Anterior cingulate cortex (tissue), 58 donors: ENCODE results near the gene AKAP11.

Experiments used
- DNase-seq, 58 donors: peaks; one replicate each; lab custom pipeline; 2025; lab: John Stamatoyannopoulos, UW

AKAP11 gene

DNA sequence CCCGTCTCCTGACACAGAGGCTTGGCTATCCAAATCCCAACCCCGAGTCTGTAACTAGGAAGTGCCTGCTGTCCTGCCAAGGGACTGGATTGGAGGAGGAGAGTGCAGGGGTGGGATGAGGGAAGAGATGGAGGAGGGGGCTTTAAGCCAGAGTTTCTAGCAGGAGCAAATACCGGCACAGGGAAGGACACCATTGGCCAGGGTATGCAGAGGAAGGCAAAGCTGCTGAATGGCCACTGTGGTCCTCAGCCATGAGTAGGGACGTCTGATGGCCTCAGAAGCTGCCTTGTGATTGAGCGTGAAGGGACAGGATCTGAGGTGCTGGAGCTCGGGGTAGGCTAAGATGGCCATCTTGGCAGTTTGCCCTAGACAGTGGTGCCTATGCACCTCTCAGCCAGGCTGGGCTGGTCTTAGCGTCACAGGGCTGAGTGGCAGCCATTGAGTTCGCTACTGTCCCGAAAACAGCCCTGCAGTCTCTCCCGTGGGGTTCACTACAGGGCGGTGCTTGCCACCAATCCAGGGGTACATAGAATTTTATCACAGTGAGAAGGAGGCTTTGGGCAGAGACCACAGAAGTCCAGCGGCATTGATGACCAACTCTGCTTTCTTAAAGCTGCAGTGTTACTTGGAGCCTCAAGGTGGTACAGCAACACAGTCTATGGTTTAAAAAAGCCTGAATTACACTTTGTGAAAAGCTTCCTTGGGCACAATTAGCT is 61.8 kb downstream of the AKAP11 start:
- DNase-seq, result peak in 1 of 58 donors; percentile 10

DNA sequence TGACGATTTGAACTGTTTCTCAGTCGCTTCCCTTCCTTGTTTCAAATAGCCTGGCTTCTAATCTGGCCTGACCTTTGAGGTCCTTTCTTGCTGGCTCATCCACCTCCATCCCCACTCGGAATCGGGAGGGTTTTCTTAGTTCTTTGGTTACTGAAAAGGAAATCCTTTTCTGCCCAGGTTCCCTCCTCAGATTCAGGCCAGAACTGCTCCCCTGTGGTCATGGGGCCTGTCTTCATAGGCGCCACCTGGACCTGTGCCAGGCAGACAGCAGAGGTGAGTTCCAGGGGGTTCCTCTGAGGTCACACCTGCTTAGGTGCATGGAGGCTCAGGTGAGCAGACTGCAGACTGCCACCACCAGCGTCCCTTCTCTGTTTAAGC is 62.4 kb downstream of the AKAP11 start:
- DNase-seq, result no peak

DNA sequence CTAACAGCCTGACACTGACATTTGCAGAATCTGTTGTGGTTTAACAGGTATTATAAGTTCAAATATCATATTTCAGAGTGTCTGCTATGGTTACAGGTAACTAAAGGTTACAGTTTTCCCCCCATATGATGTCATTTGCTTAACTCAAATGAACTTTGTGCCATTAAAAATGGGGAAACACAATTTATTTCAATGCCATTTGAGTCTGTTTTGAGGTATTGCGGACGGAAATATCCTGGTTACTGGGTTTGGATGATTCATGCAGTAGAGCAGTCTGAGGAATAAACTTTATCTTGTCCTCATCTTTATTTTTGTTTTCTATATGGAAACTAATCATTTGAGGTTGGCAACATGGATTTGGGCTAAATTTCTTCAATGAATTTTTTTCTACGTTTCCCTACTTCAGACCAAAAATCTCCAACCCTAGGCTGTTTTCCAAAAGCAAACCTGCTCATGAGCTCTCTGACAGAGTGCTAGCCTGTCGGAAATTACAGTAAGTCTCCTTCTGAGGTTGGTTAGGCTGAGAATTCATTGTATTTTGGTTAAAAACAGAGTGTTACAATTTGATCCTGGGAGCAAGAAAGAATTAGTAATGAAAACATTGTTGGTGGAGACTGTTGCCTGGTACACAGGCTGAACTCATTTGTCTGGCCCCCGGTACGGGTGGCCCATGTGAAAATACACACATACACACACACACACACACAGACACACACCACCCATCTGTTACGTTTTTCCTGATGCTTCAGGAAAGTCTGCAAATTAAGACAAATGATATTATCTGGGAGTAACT is 66.1 kb downstream of the AKAP11 start:
- no peak for DNase-seq

DNA sequence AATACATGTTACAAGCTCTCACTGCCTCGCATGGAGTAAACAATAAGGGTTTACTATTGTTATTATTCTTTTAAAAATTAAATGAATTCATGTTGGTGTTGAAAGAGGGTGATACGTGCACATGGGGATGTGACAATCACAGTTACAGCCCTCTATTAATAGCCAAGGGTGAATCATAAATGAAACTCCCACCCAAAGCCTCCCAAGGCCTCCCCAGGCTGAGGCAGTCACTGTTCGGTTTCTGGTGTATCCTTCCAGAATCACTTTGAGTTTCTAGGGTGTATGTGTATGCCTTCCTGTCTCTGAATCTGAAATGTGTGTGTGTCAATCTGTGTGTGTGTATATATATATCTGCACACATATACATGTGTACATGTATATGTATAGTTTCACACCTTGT is 73.4 kb downstream of the AKAP11 start:
- no peak for DNase-seq

DNA sequence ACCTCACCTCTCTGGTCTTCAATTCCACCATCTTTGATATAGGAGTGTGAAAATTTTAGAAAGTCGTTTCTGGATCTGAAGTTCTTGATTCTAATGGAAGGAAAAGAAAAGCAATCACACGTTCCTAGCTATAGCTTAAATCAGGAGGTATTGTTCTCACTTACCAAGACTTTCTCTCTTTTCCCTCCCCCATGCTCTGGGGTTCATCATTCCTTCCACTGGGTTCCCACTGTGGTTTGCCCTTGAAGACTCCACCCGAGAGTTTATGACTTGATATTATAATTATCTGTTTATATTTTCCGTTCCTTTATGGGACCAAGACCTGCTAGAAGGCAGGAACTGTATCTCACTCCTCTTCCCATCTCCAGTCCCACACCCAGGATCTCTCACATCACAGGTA is 76.6 kb downstream of the AKAP11 start:
- DNase-seq, result no peak

DNA sequence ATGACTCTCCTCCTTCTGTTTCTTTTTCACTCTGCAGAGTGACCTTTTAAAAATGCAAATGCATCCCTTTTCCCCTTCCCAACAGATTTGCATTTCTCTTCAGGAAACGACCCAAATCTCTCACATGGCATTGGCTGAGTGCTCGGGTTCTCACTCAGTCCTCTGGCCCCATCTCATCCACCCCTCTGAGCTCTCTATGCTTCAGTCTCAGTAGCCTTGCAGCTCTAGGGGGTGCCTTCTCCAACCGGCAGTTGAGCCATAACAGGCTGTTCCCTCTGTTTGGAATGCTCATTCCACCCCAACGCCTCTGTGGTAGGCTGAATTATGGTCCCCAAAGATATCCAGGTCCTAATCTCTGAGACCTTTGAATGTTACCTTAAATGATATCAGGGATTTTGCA is 78.2 kb downstream of the AKAP11 start:
- no peak for DNase-seq

DNA sequence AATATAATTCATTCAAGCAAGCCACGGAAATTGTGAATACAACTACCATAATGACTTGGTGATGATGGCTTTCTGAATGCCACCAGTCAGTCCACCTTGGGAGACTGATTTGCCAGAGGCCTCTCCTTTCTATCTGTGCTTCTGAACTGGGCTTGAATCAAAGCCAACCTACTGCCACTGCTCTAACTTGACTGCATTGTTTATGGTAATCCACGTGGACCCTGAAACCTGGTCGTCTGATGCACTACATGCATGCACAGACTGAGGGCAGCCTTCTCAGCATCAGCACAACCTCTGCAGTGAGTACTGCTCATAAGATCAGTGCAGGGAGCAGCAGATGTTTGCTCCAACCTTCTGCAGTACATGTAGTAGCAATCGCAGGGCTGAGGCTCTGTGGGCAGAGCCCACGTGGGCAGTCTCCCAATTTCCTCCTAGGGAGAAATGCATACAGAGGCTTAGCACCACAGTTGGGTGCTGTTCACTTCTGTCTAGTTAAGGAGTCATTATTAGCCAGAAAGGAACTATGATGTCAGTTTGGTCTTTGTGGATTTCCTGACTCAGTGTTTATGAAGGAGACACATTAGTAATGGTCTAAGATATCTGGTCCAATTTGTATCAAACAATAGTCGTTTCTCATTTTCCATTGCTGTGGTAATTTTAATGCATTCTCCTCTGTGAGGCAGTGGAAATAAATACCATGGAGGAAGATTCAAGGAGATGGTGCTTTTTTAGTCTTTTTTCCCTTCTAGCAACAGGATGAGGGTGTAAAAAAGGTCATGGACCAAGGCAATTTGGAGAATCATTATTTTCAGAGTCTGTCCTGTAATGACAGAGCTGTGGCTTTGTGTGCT is 82.5 kb downstream of the AKAP11 start:
- DNase-seq, result peak in 1 of 58 donors; percentile 5

DNA sequence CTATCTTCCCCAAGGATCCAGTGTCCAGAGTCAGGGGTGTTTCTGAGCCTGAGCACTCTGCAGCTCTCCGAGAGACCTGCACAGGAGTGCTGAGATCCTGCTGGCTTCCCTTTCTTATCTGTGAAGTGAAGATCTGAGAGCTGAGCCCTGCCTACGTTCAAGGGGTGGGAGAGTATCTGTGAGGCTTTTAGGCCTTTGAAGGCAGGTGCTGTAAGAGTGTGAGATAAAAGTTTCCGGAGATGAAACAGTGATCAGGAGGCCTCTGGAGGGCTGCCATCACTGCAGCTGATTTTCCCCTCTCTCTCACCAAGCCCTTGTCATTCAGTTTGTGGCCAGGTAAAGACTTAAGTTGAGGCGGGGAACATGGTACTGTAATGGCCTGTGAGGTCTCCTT is 83.1 kb downstream of the AKAP11 start:
- no peak for DNase-seq

DNA sequence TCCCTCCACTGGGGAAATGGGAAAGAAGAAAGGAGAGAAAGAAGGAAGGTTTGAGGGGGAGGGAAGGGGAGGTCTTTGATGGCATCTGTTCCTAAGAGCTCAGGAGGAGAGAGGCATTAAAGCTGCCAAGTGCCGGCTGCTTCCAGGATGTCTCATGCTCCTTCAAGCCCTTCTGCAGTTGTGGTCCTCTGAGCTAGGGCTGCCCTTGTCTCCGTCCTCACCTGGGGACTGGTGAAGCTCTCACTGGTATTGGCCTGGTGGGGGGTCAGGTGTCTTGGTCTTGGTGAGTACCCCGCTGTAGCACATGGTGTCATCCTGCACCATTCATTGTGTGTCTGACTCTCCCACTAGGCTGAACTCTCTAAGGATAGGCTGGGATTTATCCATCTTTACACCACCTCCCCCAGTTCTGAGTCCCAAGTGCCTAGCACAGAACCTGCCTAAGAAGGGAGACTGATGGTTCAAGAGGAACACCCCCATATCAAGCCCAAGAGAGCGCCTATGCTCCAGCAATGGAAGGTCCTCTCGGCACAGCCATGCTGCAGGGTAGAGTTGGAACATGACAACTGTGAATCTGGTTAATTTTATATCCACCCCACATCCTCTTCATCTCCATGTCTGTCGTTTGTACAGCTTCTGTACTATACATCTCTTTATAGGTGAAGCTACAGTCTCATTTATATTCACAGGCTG is 83.7 kb downstream of the AKAP11 start:
- no peak for DNase-seq

DNA sequence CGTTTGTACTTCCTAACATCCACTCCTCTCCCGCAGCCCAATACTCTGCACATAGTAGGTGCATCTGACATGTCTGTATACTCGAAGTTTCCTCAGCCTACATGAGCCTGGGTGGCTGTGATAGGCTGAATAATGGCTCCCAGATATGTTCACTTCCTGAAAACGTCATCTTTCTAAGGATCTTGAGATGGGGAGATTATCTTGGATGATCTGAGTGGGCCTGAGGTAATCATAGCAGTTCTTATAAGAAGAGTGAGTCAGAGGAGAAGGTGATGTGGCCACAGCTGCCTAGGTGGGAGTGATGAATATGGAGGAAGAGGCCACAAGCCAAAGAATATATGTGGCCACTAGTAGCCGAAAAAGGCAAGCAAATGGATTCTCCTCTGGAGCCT is 84.2 kb downstream of the AKAP11 start:
- DNase-seq, result no peak

DNA sequence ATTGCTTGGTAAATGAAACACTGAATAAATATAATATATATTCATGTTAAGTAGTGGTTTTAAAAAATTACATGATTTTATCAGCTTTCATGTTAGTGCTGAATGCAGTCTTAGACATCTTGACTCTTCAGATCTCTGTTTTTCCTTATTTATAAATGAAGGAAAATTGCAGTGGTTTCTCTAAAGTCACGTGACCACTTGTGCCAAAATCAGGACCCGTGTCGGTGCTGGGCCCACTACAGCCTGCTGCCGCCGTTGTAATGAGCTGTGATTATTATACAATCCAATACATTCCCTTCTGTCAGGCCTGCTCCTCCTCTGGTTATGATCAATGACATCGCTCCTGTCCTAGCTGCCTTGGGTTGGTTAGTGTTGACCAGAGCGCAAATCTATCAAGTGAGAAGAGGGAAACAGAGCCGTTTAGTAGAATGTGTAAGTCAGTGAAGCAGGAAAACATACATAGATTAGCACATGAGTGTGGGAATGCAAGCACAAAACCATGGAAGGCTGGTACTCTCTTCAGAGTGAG is 88.2 kb downstream of the AKAP11 start:
- no peak for DNase-seq

DNA sequence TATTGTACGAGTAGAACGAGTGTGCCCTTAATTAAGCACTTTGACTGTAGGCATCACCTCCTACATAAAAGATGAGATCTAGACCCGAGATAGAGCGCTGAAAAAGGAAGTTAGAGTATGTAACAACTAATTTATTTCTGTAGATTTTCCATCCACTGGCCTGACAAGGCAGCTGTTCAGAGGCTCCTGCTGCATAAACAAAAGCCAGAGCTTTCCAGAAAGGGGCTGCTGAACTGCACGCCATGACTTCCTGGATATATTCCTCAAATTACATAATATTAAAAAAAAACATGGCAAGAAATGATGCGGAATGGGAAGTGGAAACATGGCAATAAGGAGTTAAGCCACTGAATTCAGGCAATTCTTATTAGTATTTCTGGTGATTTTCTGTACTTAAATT is 89.7 kb downstream of the AKAP11 start:
- no peak for DNase-seq

DNA sequence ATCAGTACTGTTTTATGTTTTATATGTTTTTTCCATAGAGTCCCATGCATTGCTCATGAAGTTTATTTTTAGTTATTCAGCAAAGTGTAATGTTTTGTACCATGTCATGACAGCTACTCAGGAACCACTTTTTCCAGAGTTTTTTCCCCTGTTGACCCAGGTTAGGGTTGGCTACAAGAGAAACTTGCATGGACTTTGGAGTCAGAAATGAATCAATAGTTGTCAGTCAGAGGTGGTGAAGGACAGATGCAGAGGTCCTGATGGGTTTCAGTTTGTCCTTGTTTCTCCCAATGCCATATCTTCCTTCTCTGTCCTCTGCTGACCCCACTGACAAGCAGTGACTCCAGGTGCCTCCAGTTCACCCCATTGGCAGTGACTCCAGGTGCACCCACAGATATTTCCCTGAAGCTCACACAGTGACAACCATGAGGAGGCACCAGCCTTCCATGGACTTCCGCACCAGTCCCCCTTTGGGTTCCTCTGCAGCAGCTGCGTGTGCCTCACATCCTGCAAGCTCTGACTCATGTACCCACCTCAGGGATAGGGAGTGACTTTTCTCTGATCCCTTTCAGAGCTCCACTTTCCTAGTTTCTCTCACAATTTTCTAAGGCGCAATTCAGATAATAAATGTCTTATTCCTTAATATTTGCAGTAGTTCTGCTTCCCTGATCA is 92.1 kb downstream of the AKAP11 start:
- no peak for DNase-seq

DNA sequence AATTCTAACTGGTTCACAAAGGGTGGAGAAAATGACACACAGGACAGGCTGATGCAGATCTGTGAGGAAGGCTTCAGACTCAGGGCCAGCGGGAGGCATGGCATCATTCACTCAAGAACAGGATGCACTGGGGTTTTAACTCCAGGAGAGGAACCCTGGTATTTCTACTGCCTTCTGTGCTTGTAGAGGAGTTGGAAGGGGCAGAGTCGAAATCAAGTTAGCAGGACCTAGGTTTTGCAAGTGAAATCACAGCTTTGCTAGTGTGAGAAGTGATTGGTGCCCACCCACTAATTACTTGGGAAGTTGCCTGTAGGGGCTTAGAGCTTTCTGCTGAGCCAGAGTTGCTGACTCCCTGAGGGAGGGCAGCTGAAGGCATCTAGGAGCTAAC is 92.7 kb downstream of the AKAP11 start:
- no peak for DNase-seq

DNA sequence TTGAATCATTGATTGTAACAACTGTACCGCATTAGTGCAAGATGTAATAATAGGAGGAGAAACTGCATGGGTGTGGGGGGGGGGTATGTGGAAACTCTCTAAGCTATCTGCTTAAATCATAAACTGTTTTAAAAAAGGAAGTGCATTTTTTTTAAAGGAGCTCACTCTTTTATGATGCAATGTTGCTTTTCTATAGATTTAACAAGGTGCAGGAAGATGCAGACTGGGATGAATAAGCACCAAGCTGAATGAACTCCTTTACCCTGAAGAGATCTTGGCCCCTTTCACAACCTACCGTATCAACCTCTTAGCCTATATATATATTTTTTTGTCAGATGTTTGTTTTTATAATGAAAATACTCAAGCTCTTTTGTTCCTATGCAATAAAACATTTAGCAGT is 95.9 kb downstream of the AKAP11 start:
- DNase-seq, result no peak

DNA sequence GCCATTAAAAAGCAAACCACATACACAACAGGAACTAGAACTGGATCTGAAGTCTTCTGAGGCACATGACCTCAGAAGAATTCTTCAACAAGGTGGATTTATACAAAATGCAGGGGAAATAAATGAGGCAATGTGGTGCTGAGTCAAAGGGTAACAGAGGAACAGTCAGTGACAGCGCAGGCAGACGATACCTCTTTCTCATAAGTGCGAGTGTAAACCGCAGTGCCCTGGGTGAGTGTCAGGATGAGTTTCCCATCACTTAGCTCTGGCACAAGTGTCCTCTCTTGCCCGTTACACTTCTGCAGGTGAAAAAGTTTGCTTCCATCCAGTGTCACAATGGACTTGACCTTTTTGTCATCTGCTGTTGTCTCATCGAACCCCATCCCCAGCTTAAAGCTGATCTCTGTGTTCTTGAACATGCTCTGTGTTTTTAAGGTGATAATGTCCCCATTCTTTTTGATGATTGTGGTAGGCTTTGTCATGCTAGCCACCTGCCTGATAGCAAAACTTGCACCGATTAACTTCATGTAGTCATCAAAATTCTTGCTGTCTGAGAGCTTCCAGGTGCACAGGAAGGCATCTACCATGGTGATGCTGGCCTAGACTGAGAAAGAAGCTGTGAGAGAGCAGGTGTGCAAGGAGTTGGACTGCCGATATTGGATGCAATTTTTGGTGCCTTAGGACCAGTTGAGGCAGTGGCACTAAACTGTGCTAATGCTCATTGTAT is 97.3 kb downstream of the AKAP11 start:
- DNase-seq, result no peak

DNA sequence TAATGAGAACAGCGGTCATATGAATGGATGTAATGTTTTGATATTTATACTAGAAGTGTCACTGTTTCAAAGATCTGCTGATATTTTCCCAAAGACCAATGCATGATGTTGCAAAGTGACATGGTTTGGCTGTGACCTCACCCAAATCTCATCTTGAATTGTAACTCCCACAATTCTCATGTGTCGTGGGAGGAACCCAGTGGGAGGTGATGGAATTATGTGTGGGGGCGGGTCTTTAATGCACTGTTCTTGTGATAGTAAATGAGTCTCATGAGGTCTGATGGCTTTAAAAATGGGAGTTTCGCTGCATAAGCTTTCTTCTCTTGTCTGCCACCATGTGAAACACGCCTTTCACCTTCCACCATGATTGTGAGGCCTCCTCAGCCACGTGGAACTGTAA is 98.3 kb downstream of the AKAP11 start:
- no peak for DNase-seq
